Cardiac fibroblast (primary cell): ENCODE results near the gene RTN1.

Experiments used
- DNase-seq, 2 donors: peaks; one replicate each; pipeline versions ENCODE4 v3.0.0 to v3.0.0-alpha.2; 2010; ENCODE audit warnings: low read depth in 2 of 2
- H3K4me3 ChIP-seq, 2 donors: replicated peaks in 1 of 2; 1 replicate in 1 of 2; 2 replicates in 1 of 2; pipeline ENCODE4 v1.5.1; 2011; ENCODE audit warnings: low read depth in 2 of 2, low read length in 2 of 2, mild to moderate bottlenecking in 2 of 2, moderate library complexity in 1 of 2
- TF ChIP-seq, protein P1 (sequence below): IDR thresholded peaks from one replicate; pipeline ENCODE4 v1.5.1; 2011; ENCODE audit warnings: low read depth, mild to moderate bottlenecking, low read length, inconsistent platforms

RTN1 gene

DNA sequence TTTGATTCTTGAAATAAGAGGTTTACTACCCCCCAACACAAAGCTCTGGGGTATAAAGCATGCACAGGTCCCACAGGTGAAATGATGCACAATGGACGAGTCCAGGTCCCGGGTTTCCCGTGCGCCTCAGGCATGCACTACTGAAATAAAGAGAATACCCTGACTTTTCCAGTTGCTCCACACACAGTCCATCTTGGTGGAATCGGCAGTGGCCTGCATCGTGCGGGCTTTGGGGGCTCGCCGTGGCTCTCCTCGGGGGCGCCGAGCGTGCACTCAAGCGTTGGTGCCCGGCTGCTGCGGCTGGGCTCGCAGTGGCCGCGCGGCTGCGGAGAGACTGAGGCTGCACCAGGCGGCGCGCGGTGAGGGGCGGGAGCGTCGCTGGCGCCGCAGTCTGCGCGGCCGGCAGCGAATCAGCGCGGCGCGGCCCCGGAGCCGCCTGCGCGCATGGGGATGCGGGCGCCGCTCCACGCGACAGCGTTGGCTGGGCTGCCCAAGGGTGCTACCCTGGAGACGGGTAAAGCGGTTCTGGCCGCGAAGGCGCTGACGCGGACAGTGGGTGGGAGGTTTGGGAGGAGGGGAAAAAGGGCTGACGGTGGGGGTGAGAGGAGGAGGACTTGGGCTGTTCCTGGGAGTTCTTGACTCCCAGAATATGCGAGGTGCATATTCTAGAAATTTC lies 240.2 kb downstream of the RTN1 start:
- peak in 1 of 2 donors; percentile 5 for DNase-seq
- TF ChIP-seq, protein P1, sequence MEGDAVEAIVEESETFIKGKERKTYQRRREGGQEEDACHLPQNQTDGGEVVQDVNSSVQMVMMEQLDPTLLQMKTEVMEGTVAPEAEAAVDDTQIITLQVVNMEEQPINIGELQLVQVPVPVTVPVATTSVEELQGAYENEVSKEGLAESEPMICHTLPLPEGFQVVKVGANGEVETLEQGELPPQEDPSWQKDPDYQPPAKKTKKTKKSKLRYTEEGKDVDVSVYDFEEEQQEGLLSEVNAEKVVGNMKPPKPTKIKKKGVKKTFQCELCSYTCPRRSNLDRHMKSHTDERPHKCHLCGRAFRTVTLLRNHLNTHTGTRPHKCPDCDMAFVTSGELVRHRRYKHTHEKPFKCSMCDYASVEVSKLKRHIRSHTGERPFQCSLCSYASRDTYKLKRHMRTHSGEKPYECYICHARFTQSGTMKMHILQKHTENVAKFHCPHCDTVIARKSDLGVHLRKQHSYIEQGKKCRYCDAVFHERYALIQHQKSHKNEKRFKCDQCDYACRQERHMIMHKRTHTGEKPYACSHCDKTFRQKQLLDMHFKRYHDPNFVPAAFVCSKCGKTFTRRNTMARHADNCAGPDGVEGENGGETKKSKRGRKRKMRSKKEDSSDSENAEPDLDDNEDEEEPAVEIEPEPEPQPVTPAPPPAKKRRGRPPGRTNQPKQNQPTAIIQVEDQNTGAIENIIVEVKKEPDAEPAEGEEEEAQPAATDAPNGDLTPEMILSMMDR: no peak
- peak overlapping the region in 1 of 2 donors; percentile 24 for H3K4me3 ChIP-seq

DNA sequence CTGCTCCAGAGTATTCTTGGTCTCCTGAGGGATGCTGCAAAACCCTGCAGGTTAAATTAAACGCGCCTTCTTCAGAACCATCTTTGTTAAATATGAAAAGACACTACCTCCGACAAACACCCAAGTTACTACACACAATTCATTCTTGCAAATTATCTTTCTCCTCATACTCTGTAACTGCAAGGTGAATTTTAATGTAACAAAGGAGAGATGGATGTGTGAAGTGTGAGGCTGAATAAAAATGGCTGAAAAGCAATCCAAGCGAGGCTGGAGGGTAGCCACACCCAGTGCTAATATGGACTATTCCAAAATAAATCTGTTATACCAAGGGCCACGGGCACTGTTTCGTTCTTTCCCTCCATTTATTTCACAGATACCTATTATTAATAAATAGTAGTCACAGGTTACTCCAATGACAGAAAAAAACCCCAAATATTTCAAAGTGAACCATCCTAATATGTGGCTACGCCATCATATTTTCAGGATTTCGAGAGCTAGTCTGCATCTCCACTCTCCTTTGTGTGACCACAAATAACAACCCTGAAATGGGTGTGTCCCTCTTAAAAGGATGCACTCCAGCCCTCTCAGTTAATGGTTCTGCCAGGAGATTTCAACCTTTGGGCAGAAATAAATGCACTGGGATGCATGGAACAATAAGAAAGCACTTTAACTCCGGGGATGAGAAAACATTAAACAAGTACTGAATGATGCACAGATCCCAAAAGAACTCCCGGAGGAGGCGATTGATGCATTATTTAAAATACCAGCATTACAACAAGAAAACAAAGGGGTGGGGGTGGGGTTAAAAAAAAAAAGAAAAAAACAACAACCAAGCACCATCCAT lies 240.9 kb downstream of the RTN1 start:
- TF ChIP-seq, protein P1: no peak
- DNase-seq: no peak
- no peak overlapping the region for H3K4me3 ChIP-seq

DNA sequence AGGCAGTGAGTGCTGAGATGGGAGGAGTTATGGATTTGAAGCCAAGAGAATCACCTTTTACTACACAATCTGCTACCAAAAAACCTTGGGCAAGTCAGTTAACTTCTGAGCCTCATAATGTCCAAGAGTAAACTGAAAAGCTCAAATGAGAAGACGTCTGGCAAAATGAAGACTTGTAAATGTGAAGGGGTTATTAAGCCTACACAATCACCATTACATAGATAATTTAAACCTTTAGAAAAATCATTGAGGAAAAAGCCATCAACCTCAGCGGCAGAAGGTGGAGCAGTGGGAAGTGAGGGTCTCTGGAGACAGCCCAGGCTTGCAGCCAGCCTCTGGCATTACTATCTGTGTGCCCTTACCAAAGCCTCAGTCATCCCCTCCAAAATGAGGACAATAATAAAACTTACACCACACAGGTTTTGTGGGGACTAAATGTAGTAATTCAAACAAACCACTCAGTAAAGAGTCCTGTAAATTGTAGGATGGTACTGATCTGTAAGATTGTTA lies 243.5 kb downstream of the RTN1 start:
- no peak overlapping the region for H3K4me3 ChIP-seq
- TF ChIP-seq, protein P1: no peak
- DNase-seq: no peak

DNA sequence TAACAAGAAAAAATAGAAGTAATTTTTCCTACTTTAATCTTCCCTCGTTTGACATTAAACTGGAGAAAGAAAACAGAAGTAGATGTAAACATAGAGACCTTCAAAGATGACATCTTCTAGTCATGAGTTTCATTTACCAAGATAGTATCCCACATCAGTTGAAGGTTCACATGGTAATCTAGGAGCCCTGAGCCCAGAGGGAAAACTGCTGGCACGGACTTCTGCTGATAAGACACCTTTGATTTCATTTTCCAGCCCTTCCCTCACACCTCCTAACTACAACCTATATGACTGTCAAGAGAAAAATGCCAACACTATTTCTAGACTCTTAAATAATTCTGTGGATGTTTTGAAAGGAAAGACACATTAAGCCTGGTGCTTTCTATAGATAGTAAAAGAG lies 247.9 kb downstream of the RTN1 start:
- no peak for DNase-seq
- no peak overlapping the region for H3K4me3 ChIP-seq
- TF ChIP-seq, protein P1: no peak

DNA sequence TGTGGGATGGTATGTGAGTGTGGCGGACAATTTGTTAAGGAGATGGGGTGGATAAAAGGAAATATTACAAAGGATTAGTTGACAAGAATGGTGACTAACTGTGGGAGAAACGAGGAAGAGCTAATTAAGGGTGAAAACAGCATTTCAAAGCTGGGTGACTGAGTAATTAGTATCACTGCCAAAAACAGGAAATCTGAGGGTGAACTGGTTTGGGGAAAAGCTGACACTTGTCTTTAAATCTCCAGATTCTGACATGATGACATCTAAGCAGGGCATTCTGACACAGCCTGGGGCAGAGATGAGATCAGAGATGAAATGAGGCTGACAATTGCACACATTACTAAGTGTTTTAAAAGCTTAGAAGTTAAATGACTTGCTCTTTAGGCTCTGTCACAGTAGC lies 251.5 kb downstream of the RTN1 start:
- H3K4me3 ChIP-seq: no peak overlapping the region
- DNase-seq: no peak
- TF ChIP-seq, protein P1: no peak

DNA sequence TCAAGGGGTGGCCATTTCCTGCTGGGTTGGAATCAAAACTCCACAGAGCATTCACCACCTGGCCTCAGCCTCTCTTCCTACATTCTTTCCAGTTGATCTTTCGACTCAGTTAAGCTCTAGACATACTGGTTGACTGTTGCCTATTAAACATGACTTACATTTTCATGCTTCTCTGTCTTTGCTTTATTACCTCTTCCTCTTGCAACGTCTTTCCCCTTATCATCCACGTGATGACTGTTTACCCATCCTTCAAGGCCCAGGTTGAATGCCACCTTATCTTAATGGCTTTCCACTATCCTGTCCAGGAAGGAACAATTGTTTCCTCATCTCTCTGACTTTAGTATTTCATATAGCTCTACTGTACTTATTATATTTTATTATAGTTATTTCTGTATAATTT lies 269.5 kb downstream of the RTN1 start:
- no peak for DNase-seq
- no peak overlapping the region for H3K4me3 ChIP-seq
- TF ChIP-seq, protein P1: no peak
